ENCODE results near the gene MED13L. TPM values are rescaled to one million over a fixed set of nuclear protein-coding genes. Genes with fewer than 3 reads are reported as not detected.

Gene MED13L
- total RNA-seq, 3 donors from 2014 or later, result 45.6 to 49.7 (median 47.5) TPM

DNA sequence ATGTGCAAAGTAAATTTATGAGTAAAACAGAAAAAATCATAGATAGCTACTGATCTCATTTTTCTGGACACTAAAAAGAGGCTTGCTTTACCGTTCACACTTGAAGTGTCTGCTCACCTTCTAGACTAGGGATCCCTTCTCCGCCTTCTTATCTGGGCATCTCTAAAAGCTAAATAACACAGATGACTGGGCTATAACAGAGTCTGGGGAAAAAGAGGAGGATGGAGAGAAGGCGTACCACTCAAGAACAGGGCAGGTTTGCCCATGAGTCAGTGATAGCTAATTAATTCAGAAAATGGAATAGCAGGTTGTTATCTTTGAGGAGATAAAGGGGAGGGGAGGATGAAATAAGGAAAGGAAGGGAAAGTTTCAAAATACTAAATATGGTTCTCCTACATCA is 185.3 kb downstream of the MED13L start:
- H3K9me3 Mint-ChIP-seq, result no peaks in the 10 kb centered on the region
- H3K27me3 Mint-ChIP-seq (ENCODE audit: low read depth), result no peaks in the 10 kb centered on the region
- ATAC-seq (no peak), DNase-seq (no peak)
- H3K4me3 Mint-ChIP-seq, result no peak overlapping the region
- H3K4me1 Mint-ChIP-seq (ENCODE audit: low read depth), result peaks cover 41% of the 10 kb centered on the region
- peaks cover 20% of the 10 kb centered on the region for H3K36me3 Mint-ChIP-seq (ENCODE audit: insufficient read depth)

DNA sequence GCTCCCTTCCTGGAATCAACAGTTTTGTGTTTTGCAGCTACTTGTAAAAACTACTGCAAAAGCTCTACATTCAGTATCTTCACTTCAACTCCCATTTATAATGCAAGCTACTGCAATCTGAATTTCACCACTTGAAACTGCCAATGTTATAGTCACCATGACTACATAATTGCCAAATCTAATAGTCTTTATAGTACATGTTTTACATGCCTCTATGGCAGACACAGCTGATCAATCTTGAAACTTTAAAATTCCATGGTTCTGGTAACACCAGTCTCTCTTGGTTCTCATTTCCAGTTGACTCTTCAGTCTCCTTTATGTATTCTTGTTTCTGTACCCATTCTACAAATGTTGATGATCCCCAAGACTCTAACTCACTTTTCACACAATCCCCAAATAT is 185.9 kb downstream of the MED13L start:
- H3K4me1 Mint-ChIP-seq (ENCODE audit: low read depth), result peaks cover 41% of the 10 kb centered on the region
- peak; percentile 37 to 40 for ATAC-seq

DNA sequence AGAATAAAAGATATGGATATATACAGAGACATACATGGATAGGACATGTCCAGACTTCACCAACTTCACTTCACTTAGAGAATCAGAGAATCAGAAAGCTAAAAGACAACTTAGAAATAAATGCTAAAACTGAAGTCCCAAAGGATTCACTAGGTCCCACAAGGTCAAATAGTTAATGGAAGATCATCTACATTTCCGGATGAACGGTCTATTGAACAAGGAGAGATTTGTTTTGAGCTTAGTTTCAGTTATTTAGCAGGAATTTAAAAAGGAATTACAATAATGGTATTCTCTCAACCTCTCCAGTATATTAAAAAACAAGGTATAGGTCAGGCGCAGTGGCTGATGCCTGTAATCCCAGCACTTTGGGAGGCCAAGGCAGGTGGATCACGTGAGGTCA is 187.0 kb downstream of the MED13L start:
- Mint-ChIP-seq H3K4me3 (no peak overlapping the region), H3K36me3 (ENCODE audit: insufficient read depth) (peaks cover 14% of the 10 kb centered on the region), H3K4me1 (ENCODE audit: low read depth) (peaks cover 45% of the 10 kb centered on the region), H3K9me3 (no peaks in the 10 kb centered on the region), H3K27me3 (ENCODE audit: low read depth) (no peaks in the 10 kb centered on the region)
- DNase-seq (no peak), ATAC-seq (no peak)

More for the DNA sequence above, 185.9 kb downstream of the MED13L start:
- H3K4me3 Mint-ChIP-seq, result no peak overlapping the region
- no peaks in the 10 kb centered on the region for H3K27me3 Mint-ChIP-seq (ENCODE audit: low read depth)
- DNase-seq, result no peak
- H3K36me3 Mint-ChIP-seq (ENCODE audit: insufficient read depth), result peaks cover 18% of the 10 kb centered on the region
- H3K9me3 Mint-ChIP-seq, result no peaks in the 10 kb centered on the region

DNA sequence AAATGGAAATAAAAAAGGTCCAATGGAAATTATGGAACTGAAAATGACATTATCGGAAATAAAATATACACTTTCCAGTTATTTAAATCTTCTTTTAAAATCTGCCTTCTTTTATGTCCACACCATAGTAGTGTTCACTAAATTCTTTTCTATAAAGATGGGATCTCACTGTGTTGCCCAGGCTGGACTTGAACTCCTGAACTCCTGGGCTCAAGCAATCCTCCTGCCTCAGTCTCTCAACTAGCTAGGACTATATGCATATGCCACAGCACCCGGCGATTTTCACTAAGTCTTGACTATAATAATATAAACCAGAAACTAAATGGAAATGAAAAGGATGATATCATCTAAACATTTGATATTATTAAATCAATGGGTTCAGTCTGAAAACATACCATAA is 188.4 kb downstream of the MED13L start:
- DNase-seq (no peak), ATAC-seq (no peak)
- H3K9me3 Mint-ChIP-seq, result no peaks in the 10 kb centered on the region
- peaks cover 43% of the 10 kb centered on the region for H3K4me1 Mint-ChIP-seq (ENCODE audit: low read depth)
- no peaks in the 10 kb centered on the region for H3K27me3 Mint-ChIP-seq (ENCODE audit: low read depth)
- H3K4me3 Mint-ChIP-seq, result no peak overlapping the region
- peaks cover 13% of the 10 kb centered on the region for H3K36me3 Mint-ChIP-seq (ENCODE audit: insufficient read depth)

DNA sequence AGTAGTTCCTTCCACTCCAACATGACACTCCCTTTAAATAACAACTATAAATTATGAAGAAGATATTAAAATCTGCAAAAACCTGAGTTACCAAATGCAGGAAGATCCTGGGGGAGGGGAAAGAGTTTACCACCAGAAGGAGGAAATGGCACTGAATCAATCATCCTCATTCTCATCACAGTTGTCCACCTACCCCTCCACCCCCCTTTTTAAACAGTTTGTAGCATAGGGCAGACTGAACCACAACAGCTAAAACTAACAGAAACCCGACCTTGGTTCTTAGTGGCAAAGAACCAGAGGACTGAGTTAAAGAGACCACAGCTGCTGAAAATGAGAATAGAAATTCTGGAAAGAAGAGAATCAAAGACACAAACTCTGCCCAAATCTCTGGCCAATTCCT is 189.5 kb downstream of the MED13L start:
- Mint-ChIP-seq H3K9me3 (no peaks in the 10 kb centered on the region), H3K4me3 (no peak overlapping the region), H3K27me3 (ENCODE audit: low read depth) (no peaks in the 10 kb centered on the region), H3K4me1 (ENCODE audit: low read depth) (peaks cover 41% of the 10 kb centered on the region), H3K36me3 (ENCODE audit: insufficient read depth) (peaks cover 15% of the 10 kb centered on the region)
- DNase-seq, result no peak
- peak in 1 of 2 donors; percentile 44 for ATAC-seq

DNA sequence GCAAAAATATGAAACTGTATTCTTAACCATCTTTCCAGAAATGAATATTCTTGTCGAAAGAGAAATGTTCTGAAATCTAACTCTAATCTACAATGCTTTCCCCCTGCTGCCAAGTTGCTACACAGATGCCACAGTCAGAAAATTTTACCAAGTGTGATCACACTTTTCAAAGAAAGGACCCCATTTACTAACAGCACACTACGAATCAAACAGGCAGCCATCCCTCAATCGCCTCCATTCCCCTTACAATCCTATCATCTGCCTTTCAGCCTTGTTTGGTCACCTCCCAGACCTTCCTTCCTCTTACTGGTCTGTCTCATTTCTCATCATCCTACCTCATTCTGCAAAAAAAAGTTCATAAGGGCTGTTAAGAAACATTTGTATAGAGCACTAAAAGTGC is 190.1 kb downstream of the MED13L start:
- H3K27me3 Mint-ChIP-seq (ENCODE audit: low read depth), result no peaks in the 10 kb centered on the region
- H3K36me3 Mint-ChIP-seq (ENCODE audit: insufficient read depth), result peaks cover 15% of the 10 kb centered on the region
- peaks cover 36% of the 10 kb centered on the region for H3K4me1 Mint-ChIP-seq (ENCODE audit: low read depth)
- no peaks in the 10 kb centered on the region for H3K9me3 Mint-ChIP-seq
- no peak overlapping the region for H3K4me3 Mint-ChIP-seq
- no peak for DNase-seq
- ATAC-seq, result peak; percentile 51 to 70

DNA sequence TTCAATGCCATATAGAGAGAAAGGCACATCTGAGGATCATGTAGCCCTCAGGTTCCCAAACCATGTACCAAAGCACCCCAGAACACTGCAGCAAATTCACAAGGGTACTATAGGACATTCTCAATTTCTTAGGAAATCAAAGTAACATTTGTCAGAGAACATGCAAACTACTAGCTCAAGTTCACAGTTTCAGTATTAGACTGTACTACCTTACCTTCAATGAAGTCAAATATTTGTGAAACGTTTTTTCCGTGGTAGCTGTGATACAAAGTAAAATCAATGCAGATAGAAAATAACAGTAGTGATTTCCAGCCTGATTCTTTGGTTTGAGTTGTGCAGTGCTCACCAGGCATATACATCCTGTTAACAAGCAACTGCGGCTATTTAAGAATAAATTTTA is 197.1 kb downstream of the MED13L start:
- Mint-ChIP-seq H3K27me3 (ENCODE audit: low read depth) (no peaks in the 10 kb centered on the region), H3K36me3 (ENCODE audit: insufficient read depth) (peaks cover 8% of the 10 kb centered on the region), H3K9me3 (no peaks in the 10 kb centered on the region), H3K4me3 (no peak overlapping the region), H3K4me1 (ENCODE audit: low read depth) (peaks cover 13% of the 10 kb centered on the region)
- no peak for DNase-seq
- ATAC-seq, result peak; percentile 88 to 95

DNA sequence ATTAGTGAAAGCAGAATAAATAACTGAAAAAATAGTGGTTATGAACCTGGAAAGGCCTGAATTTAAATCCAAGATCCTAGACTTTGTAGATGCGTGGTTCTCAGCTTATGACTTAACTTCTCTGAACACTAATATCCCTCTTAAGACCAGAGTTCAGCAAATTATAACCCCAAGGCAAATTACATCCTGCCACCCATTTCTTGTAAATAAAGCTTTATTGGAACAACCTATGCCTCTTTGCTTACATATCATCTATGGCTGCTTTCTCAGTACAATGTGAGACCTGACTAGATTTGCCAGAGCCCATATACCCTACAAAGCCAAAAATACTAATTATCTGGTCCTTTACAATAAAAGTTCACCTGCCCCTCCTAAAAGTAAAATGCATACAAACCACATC is 199.1 kb downstream of the MED13L start:
- H3K27me3 Mint-ChIP-seq (ENCODE audit: low read depth), result no peaks in the 10 kb centered on the region
- H3K9me3 Mint-ChIP-seq, result no peaks in the 10 kb centered on the region
- peaks cover 15% of the 10 kb centered on the region for H3K4me1 Mint-ChIP-seq (ENCODE audit: low read depth)
- no peak for ATAC-seq
- peaks cover 4% of the 10 kb centered on the region for H3K36me3 Mint-ChIP-seq (ENCODE audit: insufficient read depth)
- no peak overlapping the region for H3K4me3 Mint-ChIP-seq
- DNase-seq, result no peak

DNA sequence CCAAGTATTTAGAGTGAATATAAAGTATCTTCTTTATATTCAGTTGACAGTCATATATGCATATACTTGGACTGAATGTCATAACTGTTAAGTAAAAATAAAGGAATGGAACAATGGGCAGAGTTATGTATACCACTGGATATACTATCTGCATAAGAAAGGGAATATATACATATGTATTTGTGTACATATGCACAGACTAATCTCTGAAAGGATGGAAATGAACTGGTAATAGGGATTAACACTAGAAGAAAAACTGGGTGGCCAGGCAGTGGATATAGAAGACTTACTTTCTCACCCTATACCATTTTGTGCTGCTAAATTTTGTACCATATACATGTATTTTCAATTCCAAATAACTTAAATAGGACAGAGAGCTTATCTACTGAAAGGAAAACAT is 200.1 kb downstream of the MED13L start:
- H3K4me3 Mint-ChIP-seq, result no peak overlapping the region
- H3K4me1 Mint-ChIP-seq (ENCODE audit: low read depth), result peaks cover 15% of the 10 kb centered on the region
- H3K27me3 Mint-ChIP-seq (ENCODE audit: low read depth), result no peaks in the 10 kb centered on the region
- no peaks in the 10 kb centered on the region for H3K9me3 Mint-ChIP-seq
- DNase-seq (no peak), ATAC-seq (no peak)
- H3K36me3 Mint-ChIP-seq (ENCODE audit: insufficient read depth), result peaks cover 4% of the 10 kb centered on the region

DNA sequence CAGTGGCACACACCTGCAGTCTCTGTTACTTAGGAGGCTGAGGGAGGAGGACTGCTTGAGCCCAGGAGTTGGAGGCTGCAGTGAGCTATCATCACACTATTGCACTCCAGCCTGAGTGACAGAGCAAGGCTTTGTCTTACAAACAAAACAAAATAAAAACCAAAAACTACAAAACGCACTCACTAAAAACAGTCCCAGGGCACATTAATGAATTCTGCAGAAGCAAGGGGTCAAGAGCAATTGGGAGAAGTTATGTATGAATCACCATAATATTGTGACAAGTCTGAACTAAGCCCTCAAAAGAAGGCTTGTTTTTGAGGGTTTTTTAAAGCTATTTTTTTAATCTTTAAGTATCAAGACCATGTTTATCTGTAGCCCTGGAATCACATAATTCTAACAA is 201.1 kb downstream of the MED13L start:
- no peak overlapping the region for H3K4me3 Mint-ChIP-seq
- H3K9me3 Mint-ChIP-seq, result no peaks in the 10 kb centered on the region
- H3K27me3 Mint-ChIP-seq (ENCODE audit: low read depth), result no peaks in the 10 kb centered on the region
- peaks cover 4% of the 10 kb centered on the region for H3K36me3 Mint-ChIP-seq (ENCODE audit: insufficient read depth)
- DNase-seq, result no peak
- H3K4me1 Mint-ChIP-seq (ENCODE audit: low read depth), result peaks cover 18% of the 10 kb centered on the region
- ATAC-seq, result no peak

DNA sequence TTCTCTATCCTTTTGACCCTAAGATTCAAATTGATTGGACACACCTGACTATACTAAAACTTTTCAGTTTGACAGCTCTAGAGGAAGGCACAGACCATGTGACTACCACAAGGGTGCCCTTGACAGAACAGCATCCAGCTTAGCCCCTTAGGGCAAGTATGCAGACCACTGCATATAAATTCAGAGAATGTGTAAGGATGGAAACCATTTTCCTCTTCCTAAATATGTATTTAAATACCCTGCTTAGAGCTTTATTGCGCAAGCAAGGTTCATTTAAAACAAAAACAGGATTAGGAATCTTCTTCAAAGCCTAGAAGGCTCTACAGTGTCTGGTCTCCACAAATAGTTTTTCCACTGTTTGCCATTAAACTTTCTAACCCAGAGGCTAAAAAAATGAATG is 202.8 kb downstream of the MED13L start:
- H3K4me1 Mint-ChIP-seq (ENCODE audit: low read depth), result peaks cover 12% of the 10 kb centered on the region
- no peaks in the 10 kb centered on the region for H3K27me3 Mint-ChIP-seq (ENCODE audit: low read depth)
- peaks cover 4% of the 10 kb centered on the region for H3K36me3 Mint-ChIP-seq (ENCODE audit: insufficient read depth)
- ATAC-seq (no peak), DNase-seq (no peak)
- H3K4me3 Mint-ChIP-seq, result no peak overlapping the region
- H3K9me3 Mint-ChIP-seq, result no peaks in the 10 kb centered on the region

DNA sequence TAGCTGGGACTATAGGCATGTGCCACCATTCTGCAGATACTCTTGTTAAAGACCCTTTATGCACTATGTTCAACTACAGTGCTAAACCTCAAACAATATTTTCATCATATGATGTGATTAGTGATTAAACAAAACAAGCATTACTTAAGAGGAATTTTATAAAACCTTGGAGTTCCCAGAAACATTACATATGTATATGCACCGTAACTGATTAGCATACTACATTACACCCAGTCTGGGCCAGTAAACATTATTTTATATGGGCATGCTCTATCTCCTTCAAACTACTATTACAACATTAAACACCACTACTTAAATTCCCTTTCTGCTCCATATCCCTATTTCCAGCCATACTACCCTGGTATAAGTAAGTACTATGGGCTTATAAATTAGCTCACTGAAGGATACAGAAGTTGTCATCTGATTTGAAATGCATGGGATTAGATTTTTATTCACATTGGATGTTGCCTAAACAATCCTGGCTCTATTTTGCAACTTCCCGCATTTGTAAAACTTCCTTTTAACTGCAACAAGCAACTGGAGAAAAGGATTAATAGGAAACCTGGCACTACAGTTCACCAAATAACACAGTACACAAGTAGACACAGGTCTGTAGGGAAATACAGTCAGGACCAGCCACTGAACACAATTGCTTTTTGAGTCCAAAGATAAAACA is 205.8 kb downstream of the MED13L start:
- no peak overlapping the region for H3K4me3 Mint-ChIP-seq
- H3K36me3 Mint-ChIP-seq (ENCODE audit: insufficient read depth), result peaks cover 2% of the 10 kb centered on the region
- no peak for DNase-seq
- H3K27me3 Mint-ChIP-seq (ENCODE audit: low read depth), result no peaks in the 10 kb centered on the region
- no peaks in the 10 kb centered on the region for H3K9me3 Mint-ChIP-seq
- no peak for ATAC-seq
- H3K4me1 Mint-ChIP-seq (ENCODE audit: low read depth), result peaks cover 27% of the 10 kb centered on the region

DNA sequence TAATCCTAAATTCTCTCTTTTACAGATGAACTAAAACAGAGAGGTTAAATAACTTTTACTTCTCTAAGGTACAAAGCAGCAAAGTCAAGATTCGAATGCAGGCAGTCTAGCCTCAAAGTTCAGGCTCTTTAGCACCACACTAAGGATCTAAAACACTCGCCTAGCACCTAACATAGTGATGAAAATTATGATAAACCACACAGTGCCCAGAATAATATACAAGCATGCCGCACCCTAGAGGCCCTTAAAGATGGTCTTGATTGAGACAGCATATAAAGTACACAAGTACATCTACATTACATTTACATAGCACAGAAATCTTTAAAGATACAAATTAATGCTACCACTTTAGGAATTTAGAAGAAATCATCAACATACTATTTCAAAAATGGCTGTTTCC is 207.0 kb downstream of the MED13L start:
- no peak for DNase-seq
- no peak overlapping the region for H3K4me3 Mint-ChIP-seq
- no peak for ATAC-seq
- no peaks in the 10 kb centered on the region for H3K9me3 Mint-ChIP-seq
- H3K36me3 Mint-ChIP-seq (ENCODE audit: insufficient read depth), result peaks cover 2% of the 10 kb centered on the region
- H3K4me1 Mint-ChIP-seq (ENCODE audit: low read depth), result peaks cover 28% of the 10 kb centered on the region
- H3K27me3 Mint-ChIP-seq (ENCODE audit: low read depth), result no peaks in the 10 kb centered on the region

DNA sequence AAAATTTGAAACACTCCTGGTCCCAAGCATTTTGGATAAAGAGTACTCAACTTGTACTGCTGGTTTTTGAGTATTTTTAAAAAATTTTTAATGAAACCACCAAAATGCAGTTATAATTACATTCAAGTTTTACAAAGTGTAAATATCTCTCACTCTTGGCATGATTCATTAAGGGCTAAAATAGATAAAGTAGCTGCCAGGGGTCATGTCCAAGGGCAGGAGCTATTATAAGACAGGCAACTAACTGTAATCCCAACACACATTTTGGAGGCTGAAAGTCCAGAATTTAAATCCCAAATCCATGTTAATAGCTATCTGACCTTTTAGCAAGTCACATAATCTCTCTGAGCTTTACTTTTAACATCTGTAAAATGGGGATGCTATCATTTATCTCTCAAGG is 207.6 kb downstream of the MED13L start:
- Mint-ChIP-seq H3K36me3 (ENCODE audit: insufficient read depth) (peaks cover 2% of the 10 kb centered on the region), H3K4me3 (no peak overlapping the region), H3K27me3 (ENCODE audit: low read depth) (no peaks in the 10 kb centered on the region), H3K9me3 (no peaks in the 10 kb centered on the region), H3K4me1 (ENCODE audit: low read depth) (peaks cover 30% of the 10 kb centered on the region)
- no peak for DNase-seq
- no peak for ATAC-seq

DNA sequence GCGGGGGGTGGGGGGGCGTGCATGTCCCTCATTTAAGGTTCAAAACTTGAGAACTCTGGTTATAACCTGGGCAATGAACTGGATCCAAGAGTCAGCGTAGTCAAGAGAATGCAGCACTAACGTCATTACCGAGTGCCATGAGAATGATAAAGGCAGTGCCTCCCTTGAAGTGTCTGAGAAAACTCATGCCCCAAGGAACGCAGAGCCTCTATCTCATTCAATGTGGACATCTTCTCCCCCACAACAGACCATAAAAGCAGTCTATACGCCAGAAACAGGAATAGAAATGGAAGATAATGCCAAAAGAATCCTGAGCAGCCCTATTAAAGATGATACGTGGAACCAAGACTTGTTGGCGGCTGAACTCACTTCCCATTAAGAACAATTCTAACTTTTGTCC is 208.6 kb downstream of the MED13L start:
- Mint-ChIP-seq H3K4me3 (no peak overlapping the region), H3K4me1 (ENCODE audit: low read depth) (peaks cover 33% of the 10 kb centered on the region), H3K36me3 (ENCODE audit: insufficient read depth) (peaks cover 2% of the 10 kb centered on the region), H3K27me3 (ENCODE audit: low read depth) (no peaks in the 10 kb centered on the region), H3K9me3 (no peaks in the 10 kb centered on the region)
- ATAC-seq, result no peak
- no peak for DNase-seq
